Heart right ventricle (tissue), 16 donors: ENCODE data around the gene RRAS. TPM values are rescaled to one million over a fixed set of nuclear protein-coding genes. Genes with fewer than 3 reads are reported as not detected.

Experiments used
- ATAC-seq, 8 donors: fragments of 200-7000 bp; cut with Tn5 transposase; one replicate each; pipeline ENCODE4 v1.9.1; 2020; ENCODE audit warnings: mild to moderate bottlenecking in 8 of 8, moderate library complexity in 8 of 8, moderate number of reproducible peaks in 1 of 8
- DNase-seq, 2 donors: peaks; one replicate each; pipeline ENCODE4 v3.0.0-alpha.2; 2020
- H3K27ac ChIP-seq, 10 donors: fragments of 200-600 bp; sonication (generic) in 2 of 10; one replicate each; pipeline versions ENCODE4 v1.5.0 to v1.8.0; 2020 to 2022; ENCODE audit warnings: mild to moderate bottlenecking in 3 of 10
- H3K27me3 ChIP-seq, 7 donors: fragments of 200-600 bp; one replicate each; pipeline ENCODE4 v1.8.0; 2021 to 2022; ENCODE audit warnings: mild to moderate bottlenecking in 2 of 7
- H3K36me3 ChIP-seq, 9 donors: fragments of 200-600 bp; sonication (generic) in 1 of 9; one replicate each; pipeline versions ENCODE4 v1.5.0 to v1.8.0; 2020 to 2022; ENCODE audit warnings: mild to moderate bottlenecking in 2 of 9
- H3K4me1 ChIP-seq, 9 donors: fragments of 200-600 bp; sonication (generic) in 1 of 9; one replicate each; pipeline versions ENCODE4 v1.5.0 to v1.8.0; 2020 to 2022; ENCODE audit warnings: mild to moderate bottlenecking in 4 of 9
- H3K4me3 ChIP-seq, 10 donors: fragments of 200-600 bp; sonication (generic) in 2 of 10; one replicate each; pipeline versions ENCODE4 v1.5.0 to v1.8.0; 2020 to 2022; ENCODE audit warnings: mild to moderate bottlenecking in 7 of 10, moderate library complexity in 2 of 10
- H3K9me3 ChIP-seq, 11 donors: fragments of 200-600 bp in 10 of 11; sonication (generic) in 2 of 11; one replicate each; pipeline versions ENCODE4 v1.5.0 to v1.8.0; 2013 to 2022; ENCODE audit warnings: mild to moderate bottlenecking in 2 of 11, control low read depth in 1 of 11, moderate library complexity in 1 of 11
- WGBS, 2 donors: extraction: QIAGEN DNeasy Blood & Tissue Kit; methylation state at CpG; one replicate each; pipeline ENCODE4 v1.1.7; 2013; ENCODE audit warnings: inconsistent platforms in 1 of 2; 5-methylcytosine and 5-hydroxymethylcytosine counted together
- intact Hi-C, 10 donors: fragments of 100-400 bp; cut with DNase I; formaldehyde crosslinking; loops; one replicate each; pipeline versions ENCODE4 v1.11.1 to v1.14.2; 2022
- polyA plus RNA-seq, 2 donors: library from polyadenylated mRNA; stranded (reverse); fragments of 200-250 nt; gene quantifications; one replicate each; pipeline ENCODE4 v1.2.3, GENCODE V29; 2013
- total RNA-seq, 10 donors: library from RNA; stranded (reverse); fragmentation: NEBNext Ultra II Directional in 3 of 10; extraction: Animal tissue kit (Norgen Biotek cat#: 25700) in 3 of 10; gene quantifications; one replicate each; pipeline versions ENCODE4 v1.2.1 to v1.2.4, GENCODE V29; 2021 to 2023
- TF ChIP-seq, protein P1 (sequence below), 9 donors: fragments of 200-600 bp; sonication (generic) in 2 of 9; IDR thresholded peaks; one replicate each; pipeline versions ENCODE4 v1.5.0 to v1.8.0; 2021 to 2022; ENCODE audit warnings: antibody characterized with exemption in 9 of 9, mild to moderate bottlenecking in 5 of 9, moderate library complexity in 1 of 9
- donor health status: Arrhythmogenic right ventricular cardiomyopathy.
- donor health status: ischemic (EF 13 %, LVEDD 7.1; RV severe dilation, severe dysfunction).
- donor health status: healthy with polysubstance abuse.
- donor health status: DM: no; HTN: yes; CAD: no.
- donor health status: DM: no; HTN: no; CAD: no.
- donor health status: ischemic (EF 25% LVEDD 6.9; RV normal size, moderate dysfunction).
- donor health status: ischemic (EF 25% LVEDD 5.7; RV mildly dilated, moderate dysfunction).
- donor health status: healthy.
- donor health status: DM: yes; HTN: yes; CAD: no.
- donor health status: Ischemic cardiomyopathy.
- donor health status: ischemic (EF 35%, LVEDD 5.7; RV mildly dilated, moderate dysfunction).
- donor health status: nonischemic (EF 11% LVEDD 7.7; RV severe dilation, severe dysfunction).
- donor health status: DM: yes; HTN: yes; CAD: no.
- donor health status: PGD.
- donor health status: ischemic (EF 29% LVEDD 5.4; RV normal size, mild dysfunction).
- donor health status: nonischemic (EF 23%, LVEDD 6.1; RV moderate dilation, normal function).

RRAS gene
- total and polyA plus RNA-seq, 12 donors: 90.4 to 215 (median 117) TPM

- H3K4me1 ChIP-seq: peaks cover 0 to 26% (median 5%) of the 10 kb centered on the region in 9 donors
- no peak overlapping the region for H3K4me3 ChIP-seq
- 97 to 98% methylated on average over 7 of the region's 7 CpGs for WGBS, 2 donors
- intact Hi-C loops: no loop called here
- TF ChIP-seq, protein P1, sequence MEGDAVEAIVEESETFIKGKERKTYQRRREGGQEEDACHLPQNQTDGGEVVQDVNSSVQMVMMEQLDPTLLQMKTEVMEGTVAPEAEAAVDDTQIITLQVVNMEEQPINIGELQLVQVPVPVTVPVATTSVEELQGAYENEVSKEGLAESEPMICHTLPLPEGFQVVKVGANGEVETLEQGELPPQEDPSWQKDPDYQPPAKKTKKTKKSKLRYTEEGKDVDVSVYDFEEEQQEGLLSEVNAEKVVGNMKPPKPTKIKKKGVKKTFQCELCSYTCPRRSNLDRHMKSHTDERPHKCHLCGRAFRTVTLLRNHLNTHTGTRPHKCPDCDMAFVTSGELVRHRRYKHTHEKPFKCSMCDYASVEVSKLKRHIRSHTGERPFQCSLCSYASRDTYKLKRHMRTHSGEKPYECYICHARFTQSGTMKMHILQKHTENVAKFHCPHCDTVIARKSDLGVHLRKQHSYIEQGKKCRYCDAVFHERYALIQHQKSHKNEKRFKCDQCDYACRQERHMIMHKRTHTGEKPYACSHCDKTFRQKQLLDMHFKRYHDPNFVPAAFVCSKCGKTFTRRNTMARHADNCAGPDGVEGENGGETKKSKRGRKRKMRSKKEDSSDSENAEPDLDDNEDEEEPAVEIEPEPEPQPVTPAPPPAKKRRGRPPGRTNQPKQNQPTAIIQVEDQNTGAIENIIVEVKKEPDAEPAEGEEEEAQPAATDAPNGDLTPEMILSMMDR (IDR thresholded peaks at IDR 0.05): no peak
- DNase-seq (no peak), ATAC-seq (no peak)
- H3K36me3 ChIP-seq: peaks cover 4 to 77% (median 33%) of the 10 kb centered on the region in 9 donors
- H3K27ac ChIP-seq: no peak overlapping the region
- H3K27me3 ChIP-seq: no peaks in the 10 kb centered on the region
- H3K9me3 ChIP-seq: peaks cover 0 to 6% (median 0%) of the 10 kb centered on the region in 11 donors
Observed at GRCh38 chr19:49616532-49616931, 23.4 kb downstream of the RRAS start.

DNA sequence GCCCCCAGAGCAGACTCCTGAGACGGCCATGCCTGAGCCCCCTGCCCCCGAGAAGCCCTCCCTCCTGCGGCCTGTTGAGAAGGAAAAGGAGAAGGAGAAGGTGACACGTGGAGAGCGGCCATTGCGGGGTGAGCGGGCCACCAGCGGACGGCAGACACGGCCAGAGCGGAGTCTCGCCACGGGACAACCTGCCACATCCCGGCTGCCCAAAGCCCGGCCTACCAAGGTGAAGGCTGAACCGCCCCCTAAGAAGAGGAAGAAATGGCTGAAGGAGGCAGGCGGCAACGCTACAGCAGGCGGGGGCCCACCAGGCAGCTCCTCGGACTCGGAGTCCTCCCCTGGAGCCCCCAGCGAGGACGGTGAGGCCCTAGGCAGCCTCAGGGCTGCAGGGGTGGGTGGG lies 24.1 kb downstream of the RRAS start:
- ATAC-seq (no peak), DNase-seq (no peak)
- H3K36me3 ChIP-seq: peaks cover 4 to 79% (median 30%) of the 10 kb centered on the region in 9 donors
- TF ChIP-seq, protein P1 (IDR thresholded peaks at IDR 0.05): no peak
- WGBS, 2 donors: 93 to 96% methylated on average over 22 to 23 of the region's 23 CpGs
- H3K4me1 ChIP-seq: peaks cover 0 to 26% (median 5%) of the 10 kb centered on the region in 9 donors
- no peak overlapping the region for H3K27ac ChIP-seq
- intact Hi-C loops: no loop called here
- H3K27me3 ChIP-seq: no peaks in the 10 kb centered on the region
- H3K9me3 ChIP-seq: peaks cover 0 to 6% (median 0%) of the 10 kb centered on the region in 11 donors
- H3K4me3 ChIP-seq: no peak overlapping the region

DNA sequence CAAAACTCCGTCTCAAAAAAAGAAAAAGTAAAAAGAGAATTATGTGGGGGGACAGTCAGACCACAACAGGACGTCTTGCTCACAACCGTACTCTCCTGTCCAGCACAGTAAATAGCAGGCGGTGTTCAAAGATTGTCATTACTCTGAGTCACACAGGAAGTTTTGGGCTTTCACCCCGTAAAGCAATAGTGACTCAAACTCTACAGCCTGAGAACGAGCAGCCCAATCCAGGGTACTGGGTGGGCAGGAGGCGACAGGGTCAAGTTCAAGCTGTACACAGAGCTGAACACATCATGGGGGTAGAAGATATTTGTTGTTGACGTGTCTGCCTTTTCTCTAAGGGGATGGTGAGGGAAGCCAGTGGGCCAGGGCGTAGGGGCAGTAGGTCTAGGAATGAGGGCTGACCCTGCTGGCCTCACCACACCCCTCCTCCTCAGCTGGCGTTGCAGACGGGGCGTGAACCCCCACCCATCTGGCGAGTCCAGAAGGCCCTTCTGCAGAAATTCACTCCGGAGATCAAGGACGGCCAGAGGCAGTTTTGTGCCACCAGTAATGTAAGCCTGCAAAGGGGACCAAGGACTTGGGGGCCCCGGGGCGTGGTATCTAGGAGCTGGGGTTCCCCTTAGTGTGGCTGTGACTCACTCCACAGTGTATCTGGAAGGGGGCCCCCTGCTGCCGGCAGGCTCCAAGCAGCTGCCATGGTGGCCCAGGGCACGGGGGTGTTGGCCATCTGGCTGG lies 25.7 kb downstream of the RRAS start:
- no peak overlapping the region for H3K4me3 ChIP-seq
- H3K36me3 ChIP-seq: peaks cover 4 to 82% (median 29%) of the 10 kb centered on the region in 9 donors
- no peak for ATAC-seq
- H3K4me1 ChIP-seq: peaks cover 0 to 26% (median 5%) of the 10 kb centered on the region in 9 donors
- H3K27ac ChIP-seq: peak overlapping the region in 2 of 10 donors; percentile 1 to 50
- no peaks in the 10 kb centered on the region for H3K27me3 ChIP-seq
- intact Hi-C loops: no loop called here
- WGBS, 2 donors: 88% methylated on average over 19 of the region's 19 CpGs
- peaks cover 0 to 6% (median 0%) of the 10 kb centered on the region in 11 donors for H3K9me3 ChIP-seq
- TF ChIP-seq, protein P1 (IDR thresholded peaks at IDR 0.05): no peak
- no peak for DNase-seq

GRCh38 chr19:49613374-49613773 lies 26.6 kb downstream of the RRAS start:
- ATAC-seq: peak in 1 of 8 donors; percentile 59
- intact Hi-C loops: no loop called here

More at GRCh38 chr19:49613374-49613773, 26.6 kb downstream of the RRAS start:
- Histone ChIP-seq H3K4me1 (peaks cover 0 to 26% (median 5%) of the 10 kb centered on the region in 9 donors), H3K27me3 (no peaks in the 10 kb centered on the region), H3K36me3 (peaks cover 4 to 82% (median 31%) of the 10 kb centered on the region in 9 donors), H3K4me3 (no peak overlapping the region), H3K27ac (peak overlapping the region in 1 of 10 donors; percentile 50), H3K9me3 (peaks cover 0 to 6% (median 0%) of the 10 kb centered on the region in 11 donors)
- TF ChIP-seq, protein P1 (IDR thresholded peaks at IDR 0.05): no peak
- DNase-seq: no peak
- 53 to 56% methylated on average over 4 of the region's 4 CpGs for WGBS, 2 donors
